Measurements from ENCODE around the gene PRCD.

The PRCD gene

GRCh38 chr17:76539631-76540271 is at the start of gene PRCD:
Gene PRCD (plus strand): TSS chr17:76540044. CDS start chr17:76540142, 98 bp downstream.
- DNase-seq (ENCODE audit: low read depth) = no peak

- no peak for DNase-seq (ENCODE audit: low read depth)
These were observed 49.6 kb upstream of the PRCD start for GRCh38 chr17:76490112-76490710.

- DNase-seq (ENCODE audit: low read depth) = no peak
These were observed 48.3 kb upstream of the PRCD start for GRCh38 chr17:76491271-76492122.

- DNase-seq (ENCODE audit: low read depth) = no peak
These were observed 47.5 kb upstream of the PRCD start for GRCh38 chr17:76492123-76492988.

GRCh38 chr17:76492989-76493501 is 46.8 kb upstream of the PRCD start:
- peak; percentile 23 for DNase-seq (ENCODE audit: low read depth)

GRCh38 chr17:76493505-76494167 is 46.2 kb upstream of the PRCD start:
- no peak for DNase-seq (ENCODE audit: low read depth)

GRCh38 chr17:76495663-76496400 is 44.0 kb upstream of the PRCD start:
- DNase-seq (ENCODE audit: low read depth) = no peak

GRCh38 chr17:76496464-76496863 is 43.4 kb upstream of the PRCD start:
- DNase-seq (ENCODE audit: low read depth) = no peak

- DNase-seq (ENCODE audit: low read depth) = no peak
These were observed 42.2 kb upstream of the PRCD start for GRCh38 chr17:76497699-76497978.

- peak; percentile 39 for DNase-seq (ENCODE audit: low read depth)
These were observed 41.6 kb upstream of the PRCD start for GRCh38 chr17:76497979-76498875.

- no peak for DNase-seq (ENCODE audit: low read depth)
These were observed 41.0 kb upstream of the PRCD start for GRCh38 chr17:76498876-76499251.

- no peak for DNase-seq (ENCODE audit: low read depth)
These were observed 40.6 kb upstream of the PRCD start for GRCh38 chr17:76499267-76499667.

- no peak for DNase-seq (ENCODE audit: low read depth)
These were observed 39.6 kb upstream of the PRCD start for GRCh38 chr17:76500074-76500746.

- DNase-seq (ENCODE audit: low read depth) = no peak
These were observed 39.2 kb upstream of the PRCD start for GRCh38 chr17:76500747-76501017.

- DNase-seq (ENCODE audit: low read depth) = no peak
These were observed 38.6 kb upstream of the PRCD start, which contains the start of gene RHBDF2 for GRCh38 chr17:76501018-76501826. Gene RHBDF2 (minus strand): TSS chr17:76501423. CDS start chr17:76481524, 19,899 bp downstream.

- no peak for DNase-seq (ENCODE audit: low read depth)
These were observed 38.0 kb upstream of the PRCD start for GRCh38 chr17:76501827-76502307.

- DNase-seq (ENCODE audit: low read depth) = no peak
These were observed 37.3 kb upstream of the PRCD start for GRCh38 chr17:76502341-76503211.

All from GM04503 (cell line).